GM19455 (cell line): ENCODE data around the gene ARHGAP9.

ENCODE experiments used
- ATAC-seq: cut with Tn5 transposase; IDR thresholded peaks from one replicate; pipeline ENCODE4 v1.9.1; 2021; ENCODE audit not compliant: unreplicated experiment

Gene ARHGAP9

GRCh38 chr12:57479376-57480115, at the start of gene ARHGAP9:
Gene ARHGAP9 (minus strand): TSS chr12:57479866. CDS start chr12:57479406, 460 bp downstream.
- no peak for ATAC-seq

DNA sequence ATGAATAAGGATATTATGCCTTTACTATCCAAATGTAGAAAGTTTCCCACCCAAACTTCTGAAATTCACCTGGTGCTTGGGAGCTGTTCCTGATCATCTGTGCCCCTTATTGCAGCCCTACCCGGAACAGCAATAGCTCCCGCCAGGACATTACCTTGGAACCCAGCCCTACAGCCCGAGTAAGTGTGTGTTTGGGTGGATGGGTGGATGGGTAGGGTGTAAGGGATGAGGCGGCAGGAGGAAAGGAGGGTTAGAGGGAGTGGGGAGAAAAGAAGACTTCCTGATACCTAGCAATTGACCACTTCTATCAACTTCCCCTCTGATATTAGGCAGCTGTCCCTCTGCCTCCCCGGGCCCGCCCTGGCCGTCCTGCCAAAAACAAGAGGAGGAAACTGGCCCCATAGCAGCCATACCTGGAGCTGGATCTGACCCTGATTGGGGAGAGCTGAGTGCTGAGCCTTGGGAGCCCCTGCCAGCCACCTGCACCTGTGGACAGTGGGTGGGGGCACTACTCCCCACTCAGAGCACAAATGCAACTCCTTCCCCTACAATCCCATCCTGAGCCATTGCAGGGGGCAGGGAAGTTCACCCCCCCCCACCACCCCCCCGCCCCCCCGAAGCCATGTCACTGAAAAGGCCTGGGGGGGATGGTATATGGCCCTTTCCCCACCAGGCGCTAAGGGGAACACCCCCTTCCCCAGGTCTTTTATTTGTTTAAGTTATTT, 49.3 kb upstream of the ARHGAP9 start:
- no peak for ATAC-seq

DNA sequence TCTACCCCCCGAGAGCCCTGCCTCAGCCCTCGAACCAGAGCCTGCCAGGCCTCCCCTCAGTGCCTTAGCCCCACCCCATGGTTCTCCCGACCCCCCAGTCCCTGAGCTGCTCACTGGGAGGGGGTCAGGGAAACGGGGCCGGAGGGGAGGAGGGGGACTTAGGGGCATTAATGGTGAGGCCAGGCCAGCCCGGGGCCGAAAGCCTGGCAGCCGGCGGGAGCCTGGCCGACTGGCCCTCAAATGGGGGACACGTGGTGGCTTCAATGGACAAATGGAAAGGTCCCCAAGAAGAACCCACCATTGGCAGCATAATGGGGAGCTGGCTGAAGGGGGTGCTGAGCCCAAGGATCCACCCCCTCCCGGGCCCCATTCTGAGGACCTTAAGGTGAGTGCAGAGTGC, 48.5 kb upstream of the ARHGAP9 start:
- ATAC-seq: no peak

DNA sequence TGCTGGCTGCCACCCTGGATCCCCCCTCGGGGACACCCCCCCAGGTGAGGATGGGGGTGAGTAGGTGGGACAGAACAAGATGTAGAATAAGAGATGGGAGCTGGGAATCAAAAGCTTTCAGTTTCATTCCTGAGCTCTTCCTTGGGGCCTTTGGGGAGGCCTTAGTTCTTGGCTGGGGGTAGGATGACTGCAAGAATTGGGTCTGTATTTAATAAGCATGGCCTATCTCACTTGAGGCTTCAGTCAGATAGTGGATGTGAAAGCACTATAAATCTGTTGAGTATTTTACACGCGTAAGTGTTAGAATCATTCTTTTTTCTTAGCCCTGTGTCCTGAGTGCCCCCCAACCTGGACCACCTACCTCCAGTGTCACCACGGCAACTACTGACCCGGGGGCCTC, 47.5 kb upstream of the ARHGAP9 start:
- ATAC-seq: no peak

DNA sequence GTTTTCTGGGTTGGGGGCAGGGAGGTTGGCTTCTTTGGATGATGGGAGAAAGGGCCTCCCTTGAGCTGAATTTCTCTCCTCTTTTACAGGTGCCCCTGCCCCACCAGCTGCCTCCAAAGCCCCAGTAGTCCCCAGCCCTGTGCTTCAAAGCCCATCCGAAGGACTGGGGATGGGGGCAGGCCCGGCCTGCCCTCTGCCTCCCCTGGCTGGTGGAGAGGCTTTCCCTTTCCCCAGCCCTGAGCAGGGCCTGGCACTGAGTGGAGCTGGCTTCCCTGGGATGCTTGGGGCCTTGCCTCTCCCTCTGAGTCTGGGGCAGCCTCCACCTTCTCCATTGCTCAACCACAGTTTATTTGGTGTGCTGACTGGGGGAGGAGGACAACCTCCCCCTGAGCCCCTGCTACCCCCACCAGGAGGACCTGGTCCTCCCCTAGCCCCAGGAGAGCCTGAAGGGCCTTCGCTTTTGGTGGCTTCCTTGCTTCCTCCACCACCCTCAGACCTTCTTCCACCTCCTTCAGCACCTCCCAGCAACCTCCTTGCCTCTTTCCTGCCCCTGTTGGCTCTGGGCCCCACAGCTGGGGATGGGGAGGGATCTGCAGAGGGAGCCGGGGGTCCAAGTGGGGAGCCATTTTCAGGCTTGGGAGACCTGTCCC, 46.9 kb upstream of the ARHGAP9 start:
- ATAC-seq: no peak

DNA sequence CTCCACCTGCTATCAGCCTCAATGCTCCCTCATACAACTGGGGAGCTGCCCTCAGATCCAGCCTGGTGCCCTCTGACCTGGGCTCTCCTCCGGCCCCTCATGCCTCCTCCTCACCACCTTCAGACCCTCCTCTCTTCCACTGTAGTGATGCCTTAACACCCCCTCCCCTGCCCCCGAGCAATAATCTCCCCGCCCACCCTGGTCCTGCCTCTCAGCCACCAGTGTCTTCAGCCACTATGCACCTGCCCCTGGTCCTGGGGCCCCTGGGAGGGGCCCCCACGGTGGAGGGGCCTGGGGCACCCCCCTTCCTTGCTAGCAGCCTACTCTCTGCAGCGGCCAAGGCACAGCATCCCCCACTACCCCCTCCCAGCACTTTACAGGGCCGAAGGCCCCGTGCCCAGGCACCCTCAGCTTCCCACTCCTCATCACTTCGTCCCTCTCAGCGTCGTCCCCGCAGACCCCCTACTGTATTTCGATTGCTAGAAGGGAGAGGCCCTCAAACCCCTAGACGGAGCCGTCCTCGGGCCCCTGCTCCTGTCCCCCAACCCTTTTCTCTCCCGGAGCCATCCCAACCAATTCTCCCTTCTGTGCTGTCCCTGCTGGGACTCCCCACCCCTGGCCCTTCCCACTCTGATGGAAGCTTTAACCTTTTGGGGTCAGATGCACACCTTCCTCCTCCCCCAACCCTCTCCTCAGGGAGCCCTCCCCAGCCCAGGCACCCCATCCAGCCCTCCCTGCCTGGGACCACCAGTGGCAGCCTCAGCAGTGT, 46.1 kb upstream of the ARHGAP9 start:
- no peak for ATAC-seq

- ATAC-seq: no peak
Observed at GRCh38 chr12:57524814-57525614, 45.3 kb upstream of the ARHGAP9 start.

GRCh38 chr12:57523706-57524614, 44.3 kb upstream of the ARHGAP9 start:
- ATAC-seq: no peak

- ATAC-seq: no peak
Observed at GRCh38 chr12:57522887-57523705, 43.4 kb upstream of the ARHGAP9 start.

DNA sequence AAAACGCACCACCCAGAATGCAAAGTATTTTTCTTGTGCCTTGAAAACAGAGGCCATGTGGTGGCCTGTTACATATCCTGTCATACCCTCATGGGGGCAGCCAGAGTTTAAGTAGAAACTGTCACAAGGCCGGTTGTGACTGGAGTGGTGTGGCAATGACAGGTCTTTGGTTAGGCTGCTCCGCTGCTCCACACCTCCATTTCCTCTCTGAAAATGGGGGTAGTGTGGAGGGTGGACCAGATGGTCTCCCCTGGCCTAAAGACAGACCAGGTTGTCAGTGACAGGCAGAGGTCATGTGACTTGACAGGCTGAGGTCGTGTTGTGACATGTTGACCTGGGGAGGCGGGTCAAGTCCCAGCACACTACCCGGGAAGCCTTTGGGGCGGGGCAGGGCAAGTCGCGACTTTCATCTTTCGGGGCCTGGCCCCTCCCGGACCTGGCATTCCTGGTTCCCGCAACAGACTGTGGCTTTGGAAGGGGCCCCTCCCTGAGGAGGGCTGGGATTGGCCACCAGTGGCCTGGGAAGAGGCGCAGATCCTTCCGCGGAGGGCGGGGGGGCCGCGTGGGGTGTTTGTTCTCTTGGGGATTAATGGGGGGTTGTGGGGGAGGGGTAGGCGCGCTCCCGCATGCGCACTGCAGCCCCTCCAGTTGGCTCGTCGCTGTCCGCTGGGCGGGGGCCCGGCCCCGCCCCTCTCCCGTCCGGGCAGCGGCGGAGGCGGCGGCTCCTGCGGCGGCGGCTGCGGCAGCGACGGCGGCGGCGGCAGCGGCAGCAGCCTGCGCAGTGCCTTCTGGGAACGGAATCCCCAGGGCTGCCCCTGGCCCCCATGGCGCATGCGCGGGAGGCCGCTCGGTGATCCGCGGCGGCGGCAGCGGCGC, 42.6 kb upstream of the ARHGAP9 start, which contains the start of gene MBD6:
Gene MBD6, plus strand, starts transcription at position 814 of the 876 bp plus-strand sequence. CDS start 1,480 bp downstream, outside the sequence.
- peak; percentile 48 for ATAC-seq

- no peak for ATAC-seq
Observed at GRCh38 chr12:57521525-57522010, 41.9 kb upstream of the ARHGAP9 start.

GRCh38 chr12:57520053-57520818, 40.6 kb upstream of the ARHGAP9 start, which contains the start of gene DDIT3:
Gene DDIT3 (minus strand): TSS chr12:57520514. CDS start chr12:57517406, 3,108 bp downstream.
- ATAC-seq: peak; percentile 73

DNA sequence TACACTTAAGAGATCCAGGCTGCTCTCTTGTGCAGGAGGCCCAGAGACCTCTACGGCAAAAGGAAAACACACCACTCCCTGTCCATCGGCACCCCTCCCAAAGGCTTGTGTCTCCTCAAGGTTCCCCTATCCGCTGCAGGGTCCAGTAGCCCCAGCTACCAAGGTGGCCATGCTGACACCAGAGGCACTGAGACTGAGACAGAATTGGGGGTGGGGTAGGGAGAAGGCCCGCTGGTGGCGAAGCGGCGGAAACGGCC, 40.1 kb upstream of the ARHGAP9 start:
- ATAC-seq: peak; percentile 0

DNA sequence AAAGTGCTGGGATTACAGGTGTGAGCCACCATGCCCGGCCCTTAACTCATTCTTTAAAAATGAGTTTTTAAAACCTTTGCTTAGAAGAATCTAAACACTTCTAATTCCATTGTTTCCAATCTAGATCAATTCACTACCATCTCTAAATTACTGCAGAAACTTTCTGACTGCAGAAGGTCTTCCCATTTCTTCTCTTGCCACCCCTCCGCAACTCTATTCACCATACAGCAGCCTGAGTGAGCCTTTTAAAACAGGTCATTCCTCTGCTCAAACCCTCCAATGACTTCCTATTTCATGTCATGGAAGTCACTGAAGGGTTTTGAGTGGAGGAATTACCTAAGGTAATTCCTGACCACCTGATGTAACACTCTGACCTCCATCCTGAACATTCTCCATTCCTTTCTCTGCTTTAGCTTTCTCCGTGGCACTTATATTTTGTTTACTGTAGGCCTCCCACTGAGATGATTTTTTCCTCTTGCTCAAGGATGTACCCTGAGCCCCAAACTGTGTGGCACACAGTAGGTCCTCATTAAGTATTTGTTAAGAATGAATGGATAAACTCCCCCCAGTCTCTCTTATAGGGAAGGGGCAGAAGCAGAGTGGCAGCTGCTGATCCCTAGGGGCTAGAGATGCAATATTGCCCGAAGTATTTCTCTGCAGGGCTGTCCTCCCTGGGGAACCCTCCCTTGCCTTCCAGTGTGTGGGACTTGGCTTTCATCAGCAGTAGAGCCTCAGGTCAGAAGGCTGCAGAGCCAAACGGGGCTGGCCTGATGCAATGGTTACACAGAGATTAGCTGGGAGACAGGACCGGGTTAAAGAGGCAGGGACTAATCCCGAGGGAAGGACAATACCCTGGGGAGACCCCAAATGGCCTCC, 39.5 kb upstream of the ARHGAP9 start:
- ATAC-seq: no peak

GRCh38 chr12:57518176-57518919, 38.7 kb upstream of the ARHGAP9 start:
- no peak for ATAC-seq
